HCT116 (cell line): ENCODE results near the gene CRBN. TPM values are rescaled to one million over a fixed set of nuclear protein-coding genes. Genes with fewer than 3 reads are reported as not detected.

Experiments
- ATAC-seq: fragments of 200-7000 bp; cut with Tn5 transposase; 2 replicates; pipeline ENCODE4 v1.9.1; 2020; ENCODE audit warnings: mild to moderate bottlenecking, moderate library complexity
- BruUV-seq: library from RNA; stranded (reverse); fragments of 400-500 nt; replicated peaks from 2 replicates; lab custom pipeline; 2021; lab: Mats Ljungman, UMichigan
- CTCF ChIA-PET: fragments of 300-600 bp; sonication (Branson Sonifier 250); formaldehyde crosslinking; loops from one replicate; lab custom pipeline; 2021; ENCODE audit warnings: antibody characterized with exemption; lab: Charles Lee
- POLR2A ChIA-PET: fragments of 300-600, 350-600 bp; sonication (Branson Sonifier 250); formaldehyde crosslinking; loops from one replicate; lab custom pipeline; 2021; ENCODE audit warnings: antibody characterized with exemption; lab: Charles Lee
- RAD21 ChIA-PET, 2 experiments: fragments of 300-600 bp; sonication (Branson Sonifier 250); formaldehyde crosslinking; loops; one replicate each; lab custom pipeline; 2023; ENCODE audit warnings: low total read pairs in 2 of 2; ENCODE audit not compliant: uncharacterized antibody in 2 of 2, unreplicated experiment in 2 of 2, low non-redundant PET in 1 of 2; lab: Charles Lee
- DNase-seq: peaks from one replicate; pipeline ENCODE4 v3.0.0-alpha.2; 2010; ENCODE audit warnings: low read depth, low spot score
- H2AFZ ChIP-seq: fragments of 200-600 bp; shearing (Covaris generic), sonication (generic); 2 replicates; pipeline ENCODE4 v1.6.1; 2017; ENCODE audit warnings: low read depth, mixed run types, mixed read lengths, antibody characterized with exemption, low read length; ENCODE audit not compliant: poor library complexity, severe bottlenecking
- H3K27ac ChIP-seq: 2 replicates; pipeline ENCODE4 v1.5.1; 2012; ENCODE audit warnings: low read depth, low read length
- H3K27me3 ChIP-seq: fragments of 200-600 bp; sonication (generic); 2 replicates; pipeline ENCODE4 v1.6.1; 2016; ENCODE audit warnings: mixed run types, low read length, mixed read lengths; ENCODE audit not compliant: insufficient read depth
- H3K36me3 ChIP-seq, 2 experiments: fragments of 200-500 bp in 1 of 2; fragments of 200-600 bp in 1 of 2; sonication (Bioruptor generic) in 1 of 2; sonication (generic) in 1 of 2; 2 replicates each; pipeline versions ENCODE4 v1.5.1 to v1.6.1; 2014 to 2016; ENCODE audit warnings: low read length in 2 of 2, inconsistent platforms in 1 of 2, mixed read lengths in 1 of 2, mixed run types in 1 of 2; ENCODE audit not compliant: insufficient read depth in 2 of 2, control insufficient read depth in 1 of 2
- H3K4me1 ChIP-seq, 2 experiments: fragments of 200-600 bp in 1 of 2; sonication (generic) in 1 of 2; 2 replicates each; pipeline versions ENCODE4 v1.5.1 to v1.6.1; 2012 to 2017; ENCODE audit warnings: low read length in 2 of 2, inconsistent platforms in 1 of 2, mild to moderate bottlenecking in 1 of 2, mixed read lengths in 1 of 2, mixed run types in 1 of 2, moderate library complexity in 1 of 2; ENCODE audit not compliant: insufficient read depth in 2 of 2, control insufficient read depth in 1 of 2
- H3K4me2 ChIP-seq: fragments of 200-600 bp; sonication (generic); 2 replicates; pipeline ENCODE4 v1.6.1; 2017; ENCODE audit warnings: mixed run types, low read length, mixed read lengths
- H3K4me3 ChIP-seq, 2 experiments: fragments of 200-600 bp in 1 of 2; sonication (generic) in 1 of 2; replicated peaks in 1 of 2; 2 replicates each; pipeline ENCODE4 v1.5.1; 2011 to 2016; ENCODE audit warnings: low read length in 2 of 2, control low read depth in 1 of 2, low read depth in 1 of 2, mild to moderate bottlenecking in 1 of 2, mixed read lengths in 1 of 2, mixed run types in 1 of 2
- H3K79me2 ChIP-seq: fragments of 200-600 bp; sonication (generic); 2 replicates; pipeline ENCODE4 v1.6.1; 2017; ENCODE audit warnings: mild to moderate bottlenecking, mixed run types, low read length, moderate library complexity, mixed read lengths; ENCODE audit not compliant: insufficient read depth
- H3K9ac ChIP-seq: fragments of 200-600 bp; sonication (generic); 2 replicates; pipeline ENCODE4 v1.6.1; 2016; ENCODE audit warnings: low read length, mixed read lengths
- H3K9me2 ChIP-seq: fragments of 200-600 bp; sonication (generic), shearing (Covaris generic); 2 replicates; pipeline ENCODE4 v1.6.1; 2017; ENCODE audit warnings: mixed run types, mild to moderate bottlenecking, moderate library complexity; ENCODE audit not compliant: insufficient read depth
- H3K9me3 ChIP-seq, 2 experiments: fragments of 200-500 bp in 1 of 2; fragments of 200-600 bp in 1 of 2; sonication (Bioruptor generic) in 1 of 2; sonication (generic) in 1 of 2; 2 replicates each; pipeline ENCODE4 v1.6.1; 2014 to 2017; ENCODE audit warnings: low read length in 2 of 2, mixed read lengths in 2 of 2, inconsistent platforms in 1 of 2, low read depth in 1 of 2, mild to moderate bottlenecking in 1 of 2, mixed run types in 1 of 2, moderate library complexity in 1 of 2; ENCODE audit not compliant: control insufficient read depth in 1 of 2, insufficient read depth in 1 of 2
- H4K20me1 ChIP-seq: fragments of 200-600 bp; sonication (generic), shearing (Covaris generic); 2 replicates; pipeline ENCODE4 v1.6.1; 2017; ENCODE audit warnings: mixed run types, mild to moderate bottlenecking, moderate library complexity; ENCODE audit not compliant: insufficient read depth
- CEBPB ChIP-seq: IDR thresholded peaks from 2 replicates; pipeline ENCODE4 v1.6.1; 2012; ENCODE audit warnings: low read depth
- FOSL1 ChIP-seq: IDR thresholded peaks from 2 replicates; pipeline ENCODE4 v1.6.1; 2012; ENCODE audit warnings: low read depth
- JUND ChIP-seq: IDR thresholded peaks from 2 replicates; pipeline ENCODE4 v1.6.1; 2012
- POLR2AphosphoS5 ChIP-seq: IDR thresholded peaks from 2 replicates; pipeline ENCODE4 v1.6.1; 2011; ENCODE audit warnings: mild to moderate bottlenecking, low read depth, low read length, moderate library complexity
- intact Hi-C: fragments of 100-400 bp; cut with micrococcal nuclease; formaldehyde crosslinking; loops from 2 replicates; pipeline ENCODE4 v1.10.0; 2022
- total RNA-seq: library from RNA; stranded (reverse); gene quantifications from one replicate; pipeline ENCODE4 v1.2.1, GENCODE V29; 2021; ENCODE audit not compliant: unreplicated experiment
- TF ChIP-seq, protein P1 (sequence below): IDR thresholded peaks from 2 replicates; pipeline ENCODE4 v1.6.1; 2012; ENCODE audit warnings: low read depth

CRBN gene
- total RNA-seq, 1 experiment from 2014 or later = 29.1 TPM

- intact Hi-C loops = no loop called here
- no peak overlapping the region for H3K4me2 ChIP-seq
- no peak overlapping the region for H3K9ac ChIP-seq
- no peaks in the 10 kb centered on the region for H3K9me3 ChIP-seq
- no peaks in the 10 kb centered on the region for H3K27me3 ChIP-seq
- H3K79me2 ChIP-seq = no peaks in the 10 kb centered on the region
- H3K4me3 ChIP-seq = no peak overlapping the region
- no peaks in the 10 kb centered on the region for H3K9me2 ChIP-seq
- ATAC-seq (no peak), DNase-seq (no peak)
- ChIA-PET RAD21 (no interaction called here), CTCF (no interaction called here), POLR2A (no interaction called here)
- H3K36me3 ChIP-seq = peaks cover 19 to 27% of the 10 kb centered on the region in 2 experiments; a peak in 3 of 4 replicates
- TF ChIP-seq POLR2AphosphoS5 (0 out of 2 replicates have a peak, but pooled peaks have one; percentile 18), FOSL1 (no peak)
- no peak overlapping the region for H2AFZ ChIP-seq
- H3K27ac ChIP-seq = no peak overlapping the region
- BruUV-seq = no TSS peak
- no peaks in the 10 kb centered on the region for H3K4me1 ChIP-seq
- no peaks in the 10 kb centered on the region for H4K20me1 ChIP-seq
Observed at GRCh38 chr3:3154879-3155610, 24.4 kb downstream of the CRBN start.

DNA sequence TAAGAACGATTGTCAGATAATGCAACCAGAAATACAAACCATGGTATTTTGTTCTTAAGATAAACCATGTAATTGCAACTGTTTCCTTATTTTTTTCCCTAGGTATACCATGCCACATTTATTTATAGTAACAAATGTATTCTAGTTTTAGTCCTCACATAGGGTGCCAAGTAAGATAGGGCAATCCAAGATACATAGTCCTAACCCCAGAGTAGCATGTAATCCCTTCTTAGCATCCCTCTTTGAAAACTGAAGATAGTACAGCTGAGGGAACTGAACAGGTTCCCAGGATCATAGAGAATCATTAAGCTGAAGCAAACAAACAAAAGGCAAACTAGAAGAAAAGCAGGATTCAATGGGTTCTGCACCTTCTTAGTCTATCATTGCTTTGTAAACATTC lies 28.0 kb downstream of the CRBN start:
- H2AFZ ChIP-seq = no peak overlapping the region
- H3K79me2 ChIP-seq = peaks cover 13% of the 10 kb centered on the region; the same call in 1 of the 2 replicates
- H3K9me2 ChIP-seq = no peaks in the 10 kb centered on the region
- CTCF ChIA-PET = no interaction called here
- ATAC-seq = no peak
- H3K27ac ChIP-seq = no peak overlapping the region
- H3K9me3 ChIP-seq = no peaks in the 10 kb centered on the region
- POLR2A ChIA-PET = no interaction called here
- no peak overlapping the region for H3K4me2 ChIP-seq
- H3K4me1 ChIP-seq = no peaks in the 10 kb centered on the region
- RAD21 ChIA-PET = no interaction called here
- H3K36me3 ChIP-seq = peaks cover 49 to 52% of the 10 kb centered on the region in 2 experiments
- no TSS peak for BruUV-seq
- no peak overlapping the region for H3K9ac ChIP-seq
- no peaks in the 10 kb centered on the region for H3K27me3 ChIP-seq
- intact Hi-C loops = no loop called here
- H3K4me3 ChIP-seq = no peak overlapping the region
- no peak for DNase-seq
- no peak for TF ChIP-seq CEBPB
- TF ChIP-seq, protein P1, sequence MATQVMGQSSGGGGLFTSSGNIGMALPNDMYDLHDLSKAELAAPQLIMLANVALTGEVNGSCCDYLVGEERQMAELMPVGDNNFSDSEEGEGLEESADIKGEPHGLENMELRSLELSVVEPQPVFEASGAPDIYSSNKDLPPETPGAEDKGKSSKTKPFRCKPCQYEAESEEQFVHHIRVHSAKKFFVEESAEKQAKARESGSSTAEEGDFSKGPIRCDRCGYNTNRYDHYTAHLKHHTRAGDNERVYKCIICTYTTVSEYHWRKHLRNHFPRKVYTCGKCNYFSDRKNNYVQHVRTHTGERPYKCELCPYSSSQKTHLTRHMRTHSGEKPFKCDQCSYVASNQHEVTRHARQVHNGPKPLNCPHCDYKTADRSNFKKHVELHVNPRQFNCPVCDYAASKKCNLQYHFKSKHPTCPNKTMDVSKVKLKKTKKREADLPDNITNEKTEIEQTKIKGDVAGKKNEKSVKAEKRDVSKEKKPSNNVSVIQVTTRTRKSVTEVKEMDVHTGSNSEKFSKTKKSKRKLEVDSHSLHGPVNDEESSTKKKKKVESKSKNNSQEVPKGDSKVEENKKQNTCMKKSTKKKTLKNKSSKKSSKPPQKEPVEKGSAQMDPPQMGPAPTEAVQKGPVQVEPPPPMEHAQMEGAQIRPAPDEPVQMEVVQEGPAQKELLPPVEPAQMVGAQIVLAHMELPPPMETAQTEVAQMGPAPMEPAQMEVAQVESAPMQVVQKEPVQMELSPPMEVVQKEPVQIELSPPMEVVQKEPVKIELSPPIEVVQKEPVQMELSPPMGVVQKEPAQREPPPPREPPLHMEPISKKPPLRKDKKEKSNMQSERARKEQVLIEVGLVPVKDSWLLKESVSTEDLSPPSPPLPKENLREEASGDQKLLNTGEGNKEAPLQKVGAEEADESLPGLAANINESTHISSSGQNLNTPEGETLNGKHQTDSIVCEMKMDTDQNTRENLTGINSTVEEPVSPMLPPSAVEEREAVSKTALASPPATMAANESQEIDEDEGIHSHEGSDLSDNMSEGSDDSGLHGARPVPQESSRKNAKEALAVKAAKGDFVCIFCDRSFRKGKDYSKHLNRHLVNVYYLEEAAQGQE = no peak
- no peak for TF ChIP-seq JUND
- no peaks in the 10 kb centered on the region for H4K20me1 ChIP-seq
